UCSD-AML1 (cell line): ENCODE data around the gene TSSK2.

ENCODE experiments used
- DNase-seq: peaks from one replicate; lab custom pipeline; 2025; ENCODE audit not compliant: unreplicated experiment; lab: John Stamatoyannopoulos, UW

The TSSK2 gene

DNA sequence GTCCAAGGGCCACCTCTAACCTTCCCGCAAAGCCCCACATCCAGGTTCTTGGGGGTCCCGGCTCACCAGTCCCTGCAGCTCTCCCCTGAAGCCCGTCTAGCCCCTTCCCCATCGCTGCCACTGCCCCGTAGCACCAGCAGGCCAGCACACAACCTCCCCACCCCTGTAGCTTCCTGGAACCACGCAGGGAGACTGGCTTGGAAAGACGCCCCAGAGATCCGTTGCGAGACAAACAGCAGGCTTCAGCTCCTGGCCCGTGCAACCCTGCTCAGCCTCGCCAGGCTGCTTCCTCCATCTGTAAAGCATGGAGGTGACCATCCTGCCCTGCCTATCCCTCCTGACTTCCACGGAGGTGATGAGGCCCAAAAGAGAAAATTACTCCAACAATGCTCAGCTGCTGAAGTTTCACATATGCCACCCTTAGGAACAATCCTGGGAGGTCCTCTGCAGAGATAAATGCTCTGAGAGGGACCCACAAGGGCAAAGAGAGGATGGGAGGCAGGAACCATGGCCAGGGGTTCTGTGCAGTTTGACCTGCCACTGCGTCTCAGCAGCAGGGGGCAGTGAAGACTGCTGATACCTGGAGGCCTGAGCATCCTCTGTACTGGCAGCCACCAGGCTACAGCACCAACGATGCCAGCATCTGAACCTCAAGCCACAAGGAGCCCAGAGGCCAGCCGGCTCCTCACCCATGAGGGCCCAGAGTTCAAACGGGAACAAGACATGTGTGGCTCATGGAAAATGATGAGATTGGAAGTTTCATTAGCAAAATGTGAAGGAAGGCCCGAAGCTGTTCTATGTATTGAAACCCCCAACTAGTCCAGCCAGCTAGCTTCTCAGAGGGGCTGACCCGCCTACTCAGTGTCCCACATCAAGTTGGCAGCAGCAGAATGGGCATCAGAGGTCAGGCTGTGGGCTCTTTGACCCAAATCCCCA is 25.0 kb upstream of the TSSK2 start:
- DNase-seq, result no peak

DNA sequence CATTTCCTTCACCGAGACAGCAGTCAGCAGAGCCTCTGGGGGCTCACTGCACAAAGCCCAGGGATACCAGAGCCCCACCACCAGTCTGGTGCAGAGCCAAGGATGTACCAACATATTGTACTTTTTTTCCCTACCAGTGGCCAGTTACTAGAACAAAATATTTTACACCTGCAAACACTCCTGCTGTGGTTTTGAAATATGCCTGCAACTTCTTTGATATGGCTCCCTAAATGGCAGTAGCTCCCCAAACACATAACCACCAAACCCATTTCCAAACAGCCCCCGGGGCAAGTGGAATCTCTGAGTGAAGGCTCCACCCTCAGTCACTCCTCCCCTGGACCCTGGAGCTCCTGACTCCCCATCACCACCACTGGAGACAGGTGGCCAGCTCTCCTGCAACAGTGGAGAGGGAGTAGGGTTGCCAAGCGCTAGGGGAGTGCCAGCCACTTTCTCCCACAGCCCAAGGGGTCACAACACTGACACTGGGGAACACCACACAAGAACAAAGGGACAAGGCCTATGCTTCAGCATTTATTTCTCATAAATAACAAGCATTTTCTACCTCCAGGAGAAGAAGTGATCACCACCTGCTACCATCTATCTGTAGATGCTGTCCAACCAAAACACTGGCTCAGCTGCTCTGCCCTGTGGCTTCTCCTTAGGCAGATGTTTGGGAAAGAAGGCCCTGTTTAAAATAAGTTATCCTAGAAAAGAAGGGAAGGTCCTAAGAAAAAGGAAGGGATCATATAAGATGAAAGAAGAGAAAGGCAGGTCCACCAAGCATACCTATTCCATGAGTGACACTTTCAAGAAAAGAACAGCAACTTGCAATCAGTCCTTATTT is 24.0 kb upstream of the TSSK2 start:
- no peak for DNase-seq

DNA sequence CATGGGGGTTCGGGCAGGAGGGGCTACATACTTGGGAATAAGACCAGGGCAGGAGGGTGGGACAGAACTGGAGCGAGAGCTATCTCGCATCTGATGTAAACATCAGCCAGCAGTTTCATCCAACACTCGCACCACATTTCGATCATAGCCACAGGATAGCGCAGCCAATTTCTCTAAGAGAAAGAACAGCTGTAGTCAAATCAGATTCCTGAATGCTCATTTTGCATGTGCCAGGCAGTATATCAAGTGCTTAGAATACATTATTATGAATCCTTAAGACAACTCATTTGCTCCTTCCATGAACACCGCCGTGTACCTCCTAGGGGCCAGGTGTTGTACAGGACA is 23.4 kb upstream of the TSSK2 start:
- no peak for DNase-seq

DNA sequence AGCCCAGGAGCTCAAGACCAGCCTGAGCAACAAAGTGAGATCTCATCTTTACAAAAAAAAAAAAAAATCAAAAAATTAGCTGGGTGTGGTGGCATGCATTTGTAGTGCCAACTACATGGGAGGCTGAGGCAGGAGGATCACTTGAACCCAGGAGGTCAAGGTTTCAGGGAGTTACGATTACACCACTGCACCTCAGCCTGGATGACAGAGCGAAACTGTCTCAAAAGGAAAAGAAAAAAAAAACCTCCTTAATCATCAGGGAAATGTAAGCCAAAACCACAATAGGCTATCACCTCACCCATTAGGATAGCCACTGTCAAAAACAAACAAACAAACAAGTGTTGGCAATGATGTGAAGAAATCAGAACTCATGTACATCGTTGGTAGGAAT is 22.3 kb upstream of the TSSK2 start:
- DNase-seq, result no peak

DNA sequence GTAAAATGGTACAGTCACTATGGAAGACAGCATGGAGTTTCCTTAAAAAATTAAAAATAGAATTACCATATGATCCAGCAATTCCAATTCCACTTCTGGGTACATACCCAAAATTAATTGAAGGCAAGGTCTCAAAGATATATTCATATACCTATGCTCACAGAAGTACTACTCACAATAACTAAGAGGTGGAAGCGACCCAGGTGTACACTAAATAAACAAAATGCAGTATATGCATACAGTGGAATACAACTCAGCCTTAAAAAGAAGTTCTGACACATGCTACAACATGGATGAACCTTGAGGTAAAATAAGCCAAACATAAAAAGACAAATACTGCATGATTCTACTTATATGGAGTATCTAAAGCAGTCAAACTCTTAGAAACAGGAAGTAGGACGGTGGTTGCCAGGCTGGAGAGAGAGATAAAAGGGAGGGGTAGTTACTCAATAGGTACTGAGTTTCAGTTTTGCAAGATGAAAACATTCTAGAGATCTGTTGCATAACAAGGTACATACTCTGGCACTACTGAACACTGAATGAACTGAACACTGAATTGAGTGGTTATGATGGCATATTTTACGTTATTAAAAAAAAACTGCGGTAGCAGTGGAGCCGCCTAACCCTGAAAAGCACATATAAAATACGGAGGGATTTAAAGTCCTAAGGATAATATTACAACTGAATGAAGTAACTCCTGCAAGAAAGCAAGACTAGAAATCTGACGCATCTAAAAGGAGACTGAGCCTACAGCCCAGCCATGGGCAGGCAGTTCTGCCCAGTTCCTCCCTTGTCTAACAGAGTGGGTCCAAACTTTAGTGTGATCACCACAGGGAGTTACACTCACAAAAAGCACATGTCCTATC is 21.7 kb upstream of the TSSK2 start:
- DNase-seq, result peak; percentile 24

DNA sequence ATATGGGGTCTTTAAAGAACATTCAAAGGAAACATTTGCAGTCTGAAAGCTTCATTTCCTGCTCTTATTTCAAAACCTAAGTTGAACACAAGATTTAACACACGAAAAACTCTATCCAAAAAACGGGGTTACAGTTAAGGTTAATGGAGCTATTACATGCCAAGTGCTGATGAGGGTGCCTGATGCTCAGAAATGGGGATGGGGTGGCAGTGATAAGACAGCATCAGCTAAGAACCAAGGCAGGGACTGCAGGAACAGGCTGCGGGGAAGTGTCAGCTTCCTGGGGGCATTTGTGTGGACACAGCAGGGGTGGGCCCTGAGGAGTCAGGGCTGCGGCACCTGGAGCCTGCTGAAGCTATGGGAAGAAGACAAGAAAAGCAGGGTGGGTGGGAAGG is 21.0 kb upstream of the TSSK2 start:
- no peak for DNase-seq

DNA sequence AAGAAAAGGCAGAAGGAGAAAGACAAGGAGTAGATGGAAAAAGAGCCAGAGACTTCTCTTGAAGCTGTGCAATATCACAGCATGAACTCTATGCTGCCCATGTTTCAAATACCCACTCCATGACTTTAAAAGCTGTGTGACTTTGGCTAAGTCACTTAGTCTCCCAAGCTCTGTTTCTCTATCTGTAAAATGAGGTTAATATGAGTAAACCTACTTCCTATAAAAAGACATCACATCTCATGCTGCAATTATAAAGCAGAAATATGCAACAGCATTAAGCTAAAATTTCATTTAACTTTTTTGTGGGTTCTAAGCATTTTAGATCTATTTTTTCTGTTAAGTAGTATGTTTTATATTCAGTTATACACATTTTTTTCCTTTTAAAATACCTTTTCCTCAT is 20.5 kb upstream of the TSSK2 start:
- DNase-seq, result no peak

DNA sequence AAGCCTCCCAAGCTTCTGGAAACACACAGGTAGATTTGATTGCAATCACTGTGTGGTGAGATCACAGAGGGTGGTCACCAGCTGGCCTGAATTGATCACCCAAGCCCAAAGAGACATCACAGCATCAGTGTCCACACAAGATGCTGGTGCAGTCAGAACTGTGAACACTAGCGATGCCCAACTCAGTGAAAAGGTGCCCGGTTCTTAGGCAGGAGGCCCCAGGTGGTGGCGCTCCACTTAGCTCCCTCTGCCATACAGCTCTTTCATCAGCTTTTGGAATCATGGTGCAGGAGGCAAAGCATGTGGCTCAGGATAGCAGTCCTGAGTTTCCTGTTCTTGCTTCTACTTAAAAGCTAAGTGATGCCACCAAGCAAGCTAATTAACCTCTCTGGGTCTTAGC is 20.0 kb upstream of the TSSK2 start:
- no peak for DNase-seq

DNA sequence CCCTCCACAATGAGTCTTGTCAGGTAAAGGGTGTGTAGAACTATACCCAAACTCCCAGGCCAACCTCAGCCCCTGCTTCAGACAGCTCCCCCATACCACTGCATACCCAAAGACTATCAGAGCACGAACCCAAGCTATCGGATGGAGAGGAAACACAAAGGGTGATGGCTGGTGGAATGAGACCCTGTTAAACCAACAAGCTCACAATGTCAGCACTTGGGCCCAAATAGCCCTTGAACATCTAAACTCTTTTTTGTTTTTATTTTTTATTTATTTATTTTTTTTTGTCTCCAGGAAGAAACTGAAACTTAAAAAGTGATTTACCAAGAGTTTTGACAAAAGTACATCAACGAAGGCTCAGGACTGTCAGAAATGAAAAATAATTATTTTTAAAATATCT is 19.5 kb upstream of the TSSK2 start:
- DNase-seq, result no peak

DNA sequence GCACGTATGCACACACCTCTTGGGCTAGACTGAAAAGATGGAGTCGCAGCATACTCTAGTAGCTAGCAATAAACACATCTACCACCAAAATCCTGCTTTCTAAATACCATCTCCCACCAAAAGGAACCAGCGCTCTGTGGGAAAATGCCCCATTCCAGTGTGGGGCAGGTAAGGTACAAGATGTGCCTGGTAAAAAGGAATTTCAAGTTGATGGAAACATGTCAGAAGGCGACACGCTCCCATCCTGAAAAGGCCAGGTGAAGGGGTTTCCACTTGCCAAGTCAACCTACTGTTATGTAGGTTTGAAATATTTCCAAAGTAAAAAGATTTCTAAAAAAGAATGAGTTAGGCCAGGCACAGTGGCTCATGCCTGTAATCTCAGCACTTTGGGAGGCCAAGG is 17.7 kb upstream of the TSSK2 start:
- DNase-seq, result no peak

DNA sequence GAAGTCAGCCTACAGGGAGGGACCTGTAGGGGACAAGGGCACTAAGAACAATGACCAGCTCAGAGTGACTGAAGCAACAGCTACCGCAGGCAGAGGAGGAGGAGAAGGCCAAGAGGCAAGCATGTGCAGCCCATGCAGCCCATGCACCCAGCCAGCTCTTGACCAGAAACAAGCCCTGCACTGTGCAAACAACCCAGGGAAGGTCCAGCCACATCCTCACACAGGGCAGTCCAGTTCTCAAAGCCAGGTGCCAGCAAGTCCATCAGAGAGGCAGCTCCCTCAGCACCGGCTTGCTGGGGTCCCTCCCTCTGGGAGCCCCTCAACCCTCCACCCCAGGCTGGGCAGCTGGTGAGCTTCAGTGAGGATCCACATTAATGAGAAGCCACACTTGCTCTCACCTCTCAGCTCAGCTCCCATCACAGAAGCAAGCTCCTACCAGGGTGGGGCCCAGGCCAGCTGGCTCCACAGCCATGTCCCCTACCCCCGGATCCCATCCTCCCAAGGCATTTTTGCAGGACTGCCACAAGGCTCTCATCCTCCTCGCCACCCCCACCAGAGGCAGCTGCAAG is 16.0 kb upstream of the TSSK2 start:
- no peak for DNase-seq

DNA sequence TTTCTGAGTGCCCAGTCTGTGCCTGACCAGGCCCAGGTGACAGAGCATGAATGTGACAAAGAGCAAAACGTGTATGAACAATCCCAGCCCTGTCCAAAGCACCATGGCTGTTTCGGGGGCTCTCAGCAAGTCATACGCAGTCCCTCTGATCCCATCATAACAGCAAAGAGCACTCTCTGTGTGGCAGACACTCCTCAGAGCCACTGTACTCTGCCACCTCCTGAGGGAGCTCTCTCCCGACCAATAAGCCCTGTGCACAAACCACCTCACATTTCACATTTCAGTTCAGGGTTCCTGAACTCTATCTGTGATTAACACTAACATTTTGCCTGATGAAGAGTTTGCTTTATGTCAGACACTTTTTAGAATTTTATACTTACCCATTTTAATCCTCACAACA is 15.5 kb upstream of the TSSK2 start:
- peak; percentile 27 for DNase-seq

DNA sequence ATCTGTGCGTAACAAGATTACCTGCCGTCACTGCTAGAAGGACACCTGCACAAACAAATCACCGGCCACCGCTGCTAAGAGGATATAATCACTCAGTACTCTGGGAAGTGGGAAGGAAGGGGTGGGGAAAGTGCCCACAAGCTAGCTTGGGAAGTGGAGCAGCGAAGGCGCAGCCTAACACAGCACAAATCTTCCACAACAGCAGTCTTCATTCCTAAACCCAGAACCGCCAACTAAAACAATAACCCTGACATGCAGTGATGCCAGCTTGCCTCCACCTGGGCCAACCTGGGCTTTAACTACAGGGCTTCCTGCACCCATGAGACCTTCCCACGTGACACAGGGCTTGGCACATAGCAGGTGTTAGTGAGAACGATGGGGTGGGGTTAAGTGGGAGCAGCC is 14.0 kb upstream of the TSSK2 start:
- DNase-seq, result no peak

DNA sequence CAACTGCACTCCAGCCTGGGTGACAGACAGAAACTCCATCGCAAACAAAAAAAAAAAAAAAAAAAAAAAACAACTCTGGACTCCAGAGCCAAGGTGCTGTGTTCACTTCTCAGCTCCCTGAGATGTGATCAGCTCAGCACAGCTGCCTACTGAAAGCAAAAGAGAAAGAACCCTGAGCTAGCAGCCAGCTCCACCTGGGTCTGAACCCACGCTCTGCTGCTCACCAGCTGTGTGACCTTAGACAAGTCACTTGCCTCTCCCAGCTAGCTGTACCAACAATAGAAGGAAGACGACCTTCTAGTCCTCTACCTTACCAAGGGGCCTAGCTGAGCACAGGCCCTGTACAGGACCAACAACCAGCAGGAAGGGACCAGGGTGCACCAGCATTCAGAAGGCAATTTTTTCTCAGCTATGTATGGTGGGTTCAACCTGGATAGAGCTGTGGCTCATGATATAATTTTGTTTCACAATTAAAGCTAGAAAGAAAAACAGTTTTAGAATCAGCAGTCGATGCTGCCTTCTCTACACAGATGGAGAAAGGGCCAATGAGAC is 12.7 kb upstream of the TSSK2 start:
- DNase-seq, result no peak

DNA sequence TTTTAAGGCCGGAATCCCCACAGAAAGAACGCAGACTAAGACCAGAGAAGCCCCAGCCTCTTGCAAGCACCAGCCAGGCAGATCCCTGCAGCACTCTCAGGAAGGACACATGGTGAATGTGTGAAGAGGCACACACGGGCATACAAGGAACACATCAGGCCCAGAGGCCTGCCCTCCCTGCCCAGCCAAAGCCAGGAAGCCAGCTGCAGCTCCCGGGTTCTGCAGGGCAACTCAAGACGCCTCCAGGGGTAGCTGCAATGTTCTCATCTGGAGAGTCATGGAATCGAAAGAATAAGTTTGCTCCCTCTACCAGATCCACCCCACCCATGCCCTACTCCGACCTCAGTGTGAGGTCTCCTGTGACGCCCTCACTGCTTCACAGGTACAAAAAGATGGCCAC is 11.2 kb upstream of the TSSK2 start:
- DNase-seq, result no peak

DNA sequence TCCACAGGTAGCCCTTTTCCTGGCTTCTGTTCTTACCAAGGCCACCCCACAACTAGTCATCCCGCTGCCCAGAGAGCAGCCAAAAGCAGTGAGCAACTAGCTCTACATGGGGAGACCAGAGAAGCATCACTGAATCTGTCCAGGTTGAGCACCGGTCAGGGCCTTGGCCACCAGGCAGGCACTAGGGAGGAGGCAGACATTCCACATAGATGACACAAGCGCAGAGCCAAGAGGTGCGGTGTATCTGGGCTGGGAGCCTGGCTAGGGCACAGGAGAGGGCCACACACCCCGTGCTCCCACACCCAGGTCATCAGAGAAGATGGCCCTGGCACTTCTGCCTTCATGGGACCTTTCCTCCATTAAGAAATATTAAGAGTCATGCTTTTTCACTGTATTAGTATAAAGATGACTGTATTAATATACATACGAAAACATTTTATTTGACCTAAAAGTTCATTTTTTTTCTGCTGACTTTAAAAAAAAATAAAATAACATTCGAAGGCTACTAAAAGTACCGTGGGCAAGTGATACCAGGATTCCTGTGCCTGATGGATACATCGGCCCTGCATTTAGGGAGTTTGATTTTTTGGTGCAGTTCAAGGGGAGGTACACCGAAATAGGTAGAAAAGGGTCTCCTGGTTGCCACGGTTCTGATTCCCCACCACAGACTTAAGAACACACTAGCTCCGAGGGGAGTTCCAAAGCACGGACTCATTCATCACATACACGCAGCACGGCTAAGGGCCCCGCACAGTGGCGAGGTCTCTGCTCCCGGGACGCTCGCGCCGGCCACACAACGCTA is 10.1 kb upstream of the TSSK2 start:
- no peak for DNase-seq

DNA sequence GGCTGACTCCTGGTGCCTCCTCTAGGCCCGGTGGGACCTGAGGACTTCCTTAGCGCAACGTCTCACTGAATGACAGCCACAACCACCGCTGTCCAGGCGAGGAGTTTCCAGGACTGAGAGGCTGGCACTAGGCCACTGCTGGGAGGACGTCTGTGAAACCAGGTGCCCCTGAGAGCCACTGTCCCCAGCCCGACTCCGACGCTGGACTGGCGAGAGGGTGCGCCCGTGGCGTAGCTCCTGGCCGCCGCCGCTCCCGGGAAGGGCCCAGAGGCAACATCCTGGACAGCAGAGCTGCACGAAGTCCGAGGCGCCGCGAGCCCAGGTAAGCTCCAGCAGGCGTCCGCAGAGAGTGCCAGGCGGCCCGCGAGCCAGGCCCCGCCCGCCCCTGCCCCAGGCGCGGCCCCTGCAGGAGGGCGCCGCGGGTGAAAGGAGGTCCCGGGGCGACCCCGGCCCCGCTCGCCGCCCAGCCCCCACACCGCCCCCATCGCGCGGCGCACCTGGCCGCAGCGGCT is 9.4 kb upstream of the TSSK2 start:
- peak; percentile 43 for DNase-seq

DNA sequence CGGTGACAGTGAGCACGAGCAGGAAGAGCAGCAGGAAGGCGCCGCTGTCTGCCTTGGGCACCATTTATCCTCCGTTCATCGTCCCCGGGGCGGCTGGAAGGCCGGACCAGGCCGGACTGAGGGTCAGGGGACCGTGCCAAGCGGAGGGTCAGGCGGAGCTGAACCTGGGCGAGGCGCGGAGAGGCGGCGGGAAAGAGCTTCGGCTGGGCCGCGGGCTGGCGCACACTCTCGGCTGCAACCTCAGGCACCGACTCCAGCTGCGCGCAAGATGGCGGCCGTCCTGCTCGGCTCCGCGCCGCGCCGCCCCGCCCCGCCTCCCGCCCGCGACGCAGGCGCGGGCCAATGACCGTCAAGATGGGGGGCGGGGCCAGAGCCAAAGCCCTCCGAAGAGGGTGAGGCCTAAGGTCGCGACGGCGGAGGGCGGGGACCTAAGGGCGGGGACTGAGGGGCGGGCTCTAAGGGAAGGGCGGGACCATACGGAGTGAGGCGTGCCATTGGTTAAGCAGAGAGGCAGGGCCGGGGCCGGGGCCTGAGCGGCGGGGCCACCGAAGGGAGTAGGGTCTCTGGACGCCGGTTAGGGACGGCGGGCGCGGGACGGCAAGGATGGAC is 8.9 kb upstream of the TSSK2 start, which contains the start of gene DGCR2:
DGCR2 (minus strand) TSS at position 270 of the 609 bp plus-strand sequence; CDS start at position 64, 206 bp downstream.
- peak; percentile 98 for DNase-seq
